ENCODE measurements around the gene NUP88. TPM values are rescaled to one million over a fixed set of nuclear protein-coding genes. Genes with fewer than 3 reads are reported as not detected.

NUP88 gene
- total RNA-seq, 1 experiment from 2014 or later, result 93.2 TPM

DNA sequence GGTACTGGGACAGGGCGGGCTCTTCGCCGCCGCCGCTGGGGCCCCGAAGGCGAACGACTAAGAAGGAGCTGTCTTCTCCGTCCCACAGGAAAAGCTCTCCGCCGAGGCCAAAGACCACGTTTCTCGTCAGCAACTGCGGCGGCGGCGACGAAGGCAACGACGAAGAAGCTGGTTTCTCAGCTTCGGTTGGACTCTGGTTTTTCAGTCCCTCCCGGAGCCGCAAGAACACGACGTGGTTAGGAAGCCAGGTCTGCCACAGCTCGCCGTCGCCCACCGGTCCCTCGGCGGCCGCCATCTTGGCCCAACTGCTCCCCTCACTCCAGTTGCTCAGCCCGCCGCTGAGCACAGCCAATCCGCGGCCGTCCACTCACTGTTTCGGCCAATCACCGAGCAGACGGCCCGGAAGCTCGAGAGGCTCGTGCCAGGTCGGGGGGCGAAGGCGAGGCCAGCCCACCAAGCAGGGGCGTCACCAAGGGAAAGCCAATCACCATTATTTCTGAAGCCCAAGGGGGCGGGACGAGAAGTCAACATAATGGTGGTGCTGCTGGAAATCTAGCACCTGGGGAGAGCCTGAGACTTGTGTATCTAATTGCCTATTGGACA, at the start of gene NUP88 (continued):
- TF ChIP-seq, protein P1, sequence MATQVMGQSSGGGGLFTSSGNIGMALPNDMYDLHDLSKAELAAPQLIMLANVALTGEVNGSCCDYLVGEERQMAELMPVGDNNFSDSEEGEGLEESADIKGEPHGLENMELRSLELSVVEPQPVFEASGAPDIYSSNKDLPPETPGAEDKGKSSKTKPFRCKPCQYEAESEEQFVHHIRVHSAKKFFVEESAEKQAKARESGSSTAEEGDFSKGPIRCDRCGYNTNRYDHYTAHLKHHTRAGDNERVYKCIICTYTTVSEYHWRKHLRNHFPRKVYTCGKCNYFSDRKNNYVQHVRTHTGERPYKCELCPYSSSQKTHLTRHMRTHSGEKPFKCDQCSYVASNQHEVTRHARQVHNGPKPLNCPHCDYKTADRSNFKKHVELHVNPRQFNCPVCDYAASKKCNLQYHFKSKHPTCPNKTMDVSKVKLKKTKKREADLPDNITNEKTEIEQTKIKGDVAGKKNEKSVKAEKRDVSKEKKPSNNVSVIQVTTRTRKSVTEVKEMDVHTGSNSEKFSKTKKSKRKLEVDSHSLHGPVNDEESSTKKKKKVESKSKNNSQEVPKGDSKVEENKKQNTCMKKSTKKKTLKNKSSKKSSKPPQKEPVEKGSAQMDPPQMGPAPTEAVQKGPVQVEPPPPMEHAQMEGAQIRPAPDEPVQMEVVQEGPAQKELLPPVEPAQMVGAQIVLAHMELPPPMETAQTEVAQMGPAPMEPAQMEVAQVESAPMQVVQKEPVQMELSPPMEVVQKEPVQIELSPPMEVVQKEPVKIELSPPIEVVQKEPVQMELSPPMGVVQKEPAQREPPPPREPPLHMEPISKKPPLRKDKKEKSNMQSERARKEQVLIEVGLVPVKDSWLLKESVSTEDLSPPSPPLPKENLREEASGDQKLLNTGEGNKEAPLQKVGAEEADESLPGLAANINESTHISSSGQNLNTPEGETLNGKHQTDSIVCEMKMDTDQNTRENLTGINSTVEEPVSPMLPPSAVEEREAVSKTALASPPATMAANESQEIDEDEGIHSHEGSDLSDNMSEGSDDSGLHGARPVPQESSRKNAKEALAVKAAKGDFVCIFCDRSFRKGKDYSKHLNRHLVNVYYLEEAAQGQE (IDR thresholded peaks at IDR 0.05; ENCODE audit: low read depth), result no peak
- TF ChIP-seq SIN3A (IDR thresholded peaks at IDR 0.05; ENCODE audit: low read depth) (peak; percentile 41; the same call in 1 of the 2 replicates), EZH2phosphoT487 (IDR thresholded peaks at IDR 0.05; ENCODE audit: borderline replicate concordance) (no peak)

DNA sequence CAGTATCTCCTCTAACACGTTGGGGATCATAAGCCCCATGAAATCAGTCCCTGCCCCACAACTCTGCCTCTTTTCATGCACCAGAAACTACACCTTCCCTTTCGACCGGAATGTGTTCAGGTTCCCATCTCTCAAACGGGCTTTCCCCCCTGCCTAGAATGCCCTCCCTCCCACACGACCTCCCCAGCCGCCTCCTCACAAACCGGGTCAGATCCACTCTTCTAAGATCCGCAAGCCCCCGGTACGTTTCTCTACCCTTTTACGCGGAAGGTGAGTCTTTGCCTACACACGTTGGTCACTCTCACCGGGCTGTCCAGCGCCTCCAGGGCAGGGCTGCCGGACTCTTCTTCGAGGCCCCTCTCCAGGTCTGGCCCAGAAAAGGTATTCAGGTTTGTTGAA, 48.6 kb upstream of the NUP88 start:
- intact Hi-C loops (cut with micrococcal nuclease), result no loop called here
- Histone ChIP-seq H2AFZ (ENCODE audit: low read depth, low read length, poor library complexity, severe bottlenecking) (no peak overlapping the region), H3K9ac (ENCODE audit: low read length) (peak overlapping the region; percentile 91), H3K79me2 (ENCODE audit: insufficient read depth, low read length) (peaks cover 56% of the 10 kb centered on the region), H3K27ac (ENCODE audit: low read depth, low read length) (peak overlapping the region; percentile 83), H3K4me2 (ENCODE audit: low read length) (peak overlapping the region; percentile 82), H3K9me3 (ENCODE audit: control insufficient read depth in 1 of 2, insufficient read depth in 1 of 2, low read depth in 1 of 2, low read length in 2 of 2) (no peaks in the 10 kb centered on the region), H3K27me3 (ENCODE audit: insufficient read depth, low read length) (no peaks in the 10 kb centered on the region), H3K36me3 (ENCODE audit: control insufficient read depth in 1 of 2, insufficient read depth in 2 of 2, low read length in 2 of 2) (peaks cover 0 to under 1% of the 10 kb centered on the region in 2 experiments; a peak in 1 of 4 replicates), H3K4me1 (ENCODE audit: control insufficient read depth in 1 of 2, insufficient read depth in 2 of 2, low read length in 2 of 2) (peaks cover 0 to 17% of the 10 kb centered on the region in 2 experiments; a peak in 2 of 4 replicates), H3K9me2 (ENCODE audit: insufficient read depth) (no peaks in the 10 kb centered on the region), H4K20me1 (ENCODE audit: insufficient read depth) (peaks cover 11% of the 10 kb centered on the region; the same call in 1 of the 2 replicates), H3K4me3 (replicated peaks in 1 of 2; ENCODE audit: low read depth in 1 of 2, low read length in 2 of 2) (peak overlapping the region; percentile 92 to 94)
- ATAC-seq (peak; percentile 19), DNase-seq (ENCODE audit: low read depth, low spot score) (no peak)
- ChIA-PET CTCF (interaction anchor here (1.4 to 1.7 kb wide), 2 partner anchors 29 kb away, joined by 4 to 6 read pairs; partner anchors contain the start of gene C1QBP), POLR2A (interaction anchor here (1.2 to 1.4 kb wide), 2 partner anchors 18 to 49 kb away, joined by 3 to 11 read pairs; partner anchors contain the start of genes DERL2, MIS12, NUP88 and RPAIN), RAD21 (ENCODE audit: low non-redundant PET in 1 of 2, low total read pairs in 2 of 2, uncharacterized antibody in 2 of 2, unreplicated experiment in 2 of 2) (no interaction called here)
- no TSS peak for BruUV-seq (replicated peaks)
- TF ChIP-seq, protein P2, sequence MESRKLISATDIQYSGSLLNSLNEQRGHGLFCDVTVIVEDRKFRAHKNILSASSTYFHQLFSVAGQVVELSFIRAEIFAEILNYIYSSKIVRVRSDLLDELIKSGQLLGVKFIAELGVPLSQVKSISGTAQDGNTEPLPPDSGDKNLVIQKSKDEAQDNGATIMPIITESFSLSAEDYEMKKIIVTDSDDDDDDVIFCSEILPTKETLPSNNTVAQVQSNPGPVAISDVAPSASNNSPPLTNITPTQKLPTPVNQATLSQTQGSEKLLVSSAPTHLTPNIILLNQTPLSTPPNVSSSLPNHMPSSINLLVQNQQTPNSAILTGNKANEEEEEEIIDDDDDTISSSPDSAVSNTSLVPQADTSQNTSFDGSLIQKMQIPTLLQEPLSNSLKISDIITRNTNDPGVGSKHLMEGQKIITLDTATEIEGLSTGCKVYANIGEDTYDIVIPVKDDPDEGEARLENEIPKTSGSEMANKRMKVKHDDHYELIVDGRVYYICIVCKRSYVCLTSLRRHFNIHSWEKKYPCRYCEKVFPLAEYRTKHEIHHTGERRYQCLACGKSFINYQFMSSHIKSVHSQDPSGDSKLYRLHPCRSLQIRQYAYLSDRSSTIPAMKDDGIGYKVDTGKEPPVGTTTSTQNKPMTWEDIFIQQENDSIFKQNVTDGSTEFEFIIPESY (IDR thresholded peaks at IDR 0.05; ENCODE audit: extremely low read depth, insufficient replicate concordance, low read length), result no peak

All from HCT116 (cell line).